ENCODE results near the gene KIAA0825. TPM values are rescaled to one million over a fixed set of nuclear protein-coding genes. Genes with fewer than 3 reads are reported as not detected.

The KIAA0825 gene, protein sequence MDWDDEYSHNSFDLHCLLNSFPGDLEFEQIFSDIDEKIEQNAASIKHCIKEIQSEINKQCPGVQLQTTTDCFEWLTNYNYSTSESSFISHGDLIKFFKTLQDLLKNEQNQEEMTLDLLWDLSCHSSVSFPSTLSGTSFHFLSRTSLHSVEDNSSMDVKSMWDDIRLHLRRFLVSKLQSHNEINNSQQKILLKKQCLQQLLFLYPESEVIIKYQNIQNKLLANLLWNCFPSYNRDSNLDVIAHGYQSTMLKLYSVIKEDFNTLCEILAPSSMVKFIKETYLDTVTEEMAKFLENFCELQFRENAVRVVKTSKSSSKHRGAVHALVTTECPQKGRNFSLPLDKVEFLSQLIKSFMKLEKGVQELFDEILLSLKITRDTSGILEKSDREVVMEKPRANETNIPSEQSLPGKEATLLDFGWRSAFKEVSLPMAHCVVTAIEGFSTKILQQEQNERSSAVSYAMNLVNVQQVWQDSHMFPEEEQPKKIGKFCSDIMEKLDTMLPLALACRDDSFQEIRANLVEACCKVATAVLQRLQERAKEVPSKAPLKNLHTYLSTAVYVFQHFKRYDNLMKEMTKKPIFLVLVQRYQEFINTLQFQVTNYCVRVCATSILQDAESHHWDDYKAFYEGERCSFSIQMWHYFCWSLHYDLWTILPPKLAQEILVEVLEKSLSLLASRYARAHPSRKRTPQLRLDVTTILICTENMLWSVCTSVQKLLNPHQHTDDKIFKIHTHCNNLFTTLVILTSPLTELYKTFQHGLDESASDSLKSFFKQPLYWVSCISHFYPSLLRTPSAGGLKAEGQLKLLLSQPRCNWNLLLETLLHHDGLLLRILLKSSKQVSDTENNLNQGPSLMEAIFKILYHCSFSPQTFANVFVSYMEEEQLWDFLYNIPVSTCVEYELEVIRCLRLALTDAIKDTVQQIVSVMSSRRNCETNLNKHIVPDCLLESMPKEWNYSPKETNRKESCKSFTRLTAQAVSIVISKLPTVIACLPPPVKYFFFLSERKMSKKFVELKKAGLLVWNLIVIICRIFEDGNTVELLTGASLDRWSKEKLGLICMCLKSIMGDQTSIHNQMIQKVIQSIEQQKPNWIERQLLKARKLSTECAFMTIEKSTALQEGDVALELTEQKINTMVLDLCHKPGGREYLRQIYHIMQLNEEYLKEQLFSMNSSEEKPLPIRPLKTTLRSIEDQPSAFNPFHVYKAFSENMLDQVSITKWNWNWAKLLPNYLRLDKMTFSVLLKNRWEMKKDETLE (N-terminal part only)
- polyA plus RNA-seq (2014; cell fraction: cytosol; rRNA removed): 1.3 and 1.5 TPM in 2 replicates
- polyA plus RNA-seq (2014; cell fraction: nucleus; rRNA removed): 0.68 and 1.2 TPM in 2 replicates

GRCh38 chr5:94618493-94619328 lies at the start of gene KIAA0825, which contains the start of gene SLF1:
TSS of gene KIAA0825 (minus strand) at chr5:94618604. CDS start at chr5:94537126, 81,478 bp downstream.
TSS of gene SLF1 (plus strand) at chr5:94618669. CDS start at chr5:94628811, 10,142 bp downstream.
- DNase-seq (ENCODE audit: low spot score): peak; percentile 90

DNA sequence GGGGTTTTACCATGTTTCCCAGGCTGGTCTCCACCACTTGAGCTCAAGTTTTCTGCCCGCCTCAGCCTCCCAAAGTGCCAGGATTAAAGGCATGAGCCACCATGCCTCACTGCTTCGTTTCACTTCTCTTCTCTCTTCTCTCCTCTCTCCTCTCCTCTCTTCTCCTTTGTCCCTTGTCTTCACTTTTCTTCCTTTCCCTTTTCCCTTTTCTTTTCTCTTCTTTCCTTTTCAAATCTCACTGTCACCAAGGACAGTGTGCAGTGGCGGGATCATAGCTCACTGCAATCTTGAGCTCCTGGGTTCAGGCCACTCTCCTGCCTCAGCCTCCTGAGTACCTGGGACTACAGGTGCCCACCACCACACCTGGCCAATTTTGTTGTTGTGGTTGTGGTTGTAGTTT lies 49.5 kb upstream of the KIAA0825 start:
- DNase-seq (ENCODE audit: low spot score): no peak

- DNase-seq (ENCODE audit: low spot score): no peak
Observed at GRCh38 chr5:94661086-94661485, 42.7 kb upstream of the KIAA0825 start.

- DNase-seq (ENCODE audit: low spot score): no peak
Observed at GRCh38 chr5:94660506-94660905, 42.1 kb upstream of the KIAA0825 start.

- no peak for DNase-seq (ENCODE audit: low spot score)
Observed at GRCh38 chr5:94658272-94658671, 39.9 kb upstream of the KIAA0825 start.

- DNase-seq (ENCODE audit: low spot score): no peak
Observed at GRCh38 chr5:94649874-94650273, 31.5 kb upstream of the KIAA0825 start.

- DNase-seq (ENCODE audit: low spot score): no peak
Observed at GRCh38 chr5:94646758-94647157, 28.4 kb upstream of the KIAA0825 start.

DNA sequence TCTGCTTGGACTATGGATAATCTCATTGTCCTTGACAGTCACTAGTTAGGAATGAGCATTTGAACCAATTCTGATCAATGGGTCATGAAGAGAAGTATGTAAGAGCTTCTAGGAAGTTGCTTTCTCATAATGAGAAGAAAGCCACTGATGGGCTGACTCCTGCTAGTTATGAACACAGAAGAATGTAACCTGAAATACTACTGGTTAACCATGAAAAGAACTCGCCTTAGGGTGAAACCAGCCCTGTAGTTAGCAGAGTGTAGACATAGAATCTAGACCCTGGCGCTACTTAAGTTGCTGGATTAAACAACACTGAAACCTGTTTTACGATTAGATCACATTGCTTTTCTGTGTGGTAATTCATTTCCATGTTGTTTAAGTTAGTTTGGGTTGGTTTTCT lies 26.6 kb upstream of the KIAA0825 start:
- DNase-seq (ENCODE audit: low spot score): no peak

- no peak for DNase-seq (ENCODE audit: low spot score)
Observed at GRCh38 chr5:94640176-94640575, 21.8 kb upstream of the KIAA0825 start.

DNA sequence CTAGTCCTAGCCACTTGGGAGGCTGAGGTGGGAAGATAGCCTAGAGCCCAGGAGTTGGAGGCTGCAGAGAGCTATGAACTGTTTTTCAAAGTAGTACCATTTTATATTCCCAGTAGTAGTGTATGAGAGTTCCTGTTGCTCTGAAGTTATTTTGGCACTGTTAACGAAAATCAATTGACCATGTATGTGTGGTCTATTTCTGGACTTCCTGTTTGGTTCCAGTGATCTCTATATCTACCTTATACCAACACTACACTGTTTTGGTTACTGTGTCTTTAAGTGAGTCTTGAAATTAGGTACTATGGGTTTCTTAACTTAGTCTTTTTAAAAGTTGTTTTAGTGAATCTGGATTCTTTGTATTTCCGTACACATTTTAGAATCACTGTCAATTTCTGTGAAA lies 13.6 kb upstream of the KIAA0825 start:
- no peak for DNase-seq (ENCODE audit: low spot score)

- no peak for DNase-seq (ENCODE audit: low spot score)
Observed at GRCh38 chr5:94627191-94627590, 8.8 kb upstream of the KIAA0825 start.

GRCh38 chr5:94623877-94624276 lies 5.5 kb upstream of the KIAA0825 start:
- no peak for DNase-seq (ENCODE audit: low spot score)

GRCh38 chr5:94623011-94623410 lies 4.6 kb upstream of the KIAA0825 start:
- no peak for DNase-seq (ENCODE audit: low spot score)

GRCh38 chr5:94621763-94622162 lies 3.4 kb upstream of the KIAA0825 start:
- DNase-seq (ENCODE audit: low spot score): no peak

GRCh38 chr5:94620256-94620655 lies 1.9 kb upstream of the KIAA0825 start:
- DNase-seq (ENCODE audit: low spot score): no peak

GRCh38 chr5:94618029-94618492 lies 343 bp downstream of the KIAA0825 start:
- DNase-seq (ENCODE audit: low spot score): peak; percentile 66

GRCh38 chr5:94615862-94616261 lies 2.5 kb downstream of the KIAA0825 start:
- no peak for DNase-seq (ENCODE audit: low spot score)

DNA sequence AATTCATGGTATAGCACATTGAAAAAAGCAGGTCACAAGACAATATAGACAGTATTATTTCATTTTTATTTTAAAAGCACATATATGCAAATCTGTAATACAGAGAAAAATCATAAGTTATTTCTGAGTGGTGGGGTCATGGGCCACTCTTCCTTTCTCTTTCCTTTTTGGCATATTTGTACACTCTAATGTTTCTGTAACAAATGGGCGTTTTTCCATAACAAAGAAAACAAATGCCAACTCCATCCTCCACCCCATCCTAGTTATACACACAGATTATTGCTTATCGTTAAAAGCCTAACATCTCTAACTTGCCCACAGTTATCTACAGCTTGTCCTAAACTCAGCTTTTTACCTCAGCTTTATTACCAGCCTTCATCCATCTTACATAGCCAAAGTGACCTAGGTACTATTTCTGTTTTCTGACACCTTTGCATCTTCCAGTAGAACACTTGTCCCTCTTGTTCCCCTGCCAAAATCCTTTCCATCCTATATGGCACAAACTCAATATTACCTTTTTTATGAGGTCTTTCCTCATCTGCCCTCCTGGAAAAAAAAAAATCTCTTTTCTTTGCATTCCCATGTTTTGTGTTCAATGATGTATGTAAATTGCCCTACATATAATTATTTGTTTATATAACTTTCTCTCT lies 4.1 kb downstream of the KIAA0825 start:
- DNase-seq (ENCODE audit: low spot score): no peak

DNA sequence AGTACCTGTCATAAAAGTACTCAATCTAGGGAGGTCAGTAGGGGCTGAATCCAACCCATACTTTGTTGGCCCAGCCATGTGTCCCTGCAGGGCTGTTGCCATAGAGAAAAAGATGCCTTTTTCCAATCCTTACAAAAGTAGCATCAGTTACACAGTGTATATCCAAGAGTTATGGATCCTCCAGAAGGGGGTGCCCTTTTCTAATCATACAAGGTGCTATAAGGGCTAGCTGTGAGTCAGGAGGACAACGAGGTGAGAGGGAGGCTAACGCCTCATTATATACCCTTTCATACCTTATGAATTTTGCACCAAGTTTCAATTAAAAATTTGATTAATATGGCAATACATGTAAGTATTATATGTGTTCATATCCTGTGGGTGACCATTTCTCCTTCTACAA lies 4.8 kb downstream of the KIAA0825 start:
- no peak for DNase-seq (ENCODE audit: low spot score)

GRCh38 chr5:94595281-94595840 lies 23.0 kb downstream of the KIAA0825 start:
- no peak for DNase-seq (ENCODE audit: low spot score)
